WTC11 (cell line): ENCODE results near the gene ADORA1. TPM values are rescaled to one million over a fixed set of nuclear protein-coding genes. Genes with fewer than 3 reads are reported as not detected.

ENCODE experiments used
- ATAC-seq: fragments of 200-7000 bp; cut with Tn5 transposase; 2 replicates; pipeline ENCODE4 v1.10.0; 2021; ENCODE audit warnings: mild to moderate bottlenecking, moderate library complexity
- CTCF ChIA-PET: fragments of 300-600 bp; sonication (Branson Sonifier 250); formaldehyde crosslinking; loops from one replicate; lab custom pipeline; 2021; ENCODE audit warnings: antibody characterized with exemption; lab: Charles Lee
- POLR2A ChIA-PET: fragments of 350-600 bp; sonication (Branson Sonifier 250); formaldehyde crosslinking; loops from one replicate; lab custom pipeline; 2021; ENCODE audit warnings: antibody characterized with exemption; lab: Charles Lee
- DNase-seq: peaks from one replicate; pipeline ENCODE4 v3.0.0; 2021; ENCODE audit warnings: low spot score
- H3K27ac Mint-ChIP-seq: 2 replicates; pipeline ENCODE4 v1.8.0; 2021; ENCODE audit warnings: mixed read lengths
- H3K27me3 Mint-ChIP-seq: 2 replicates; pipeline ENCODE4 v1.8.0; 2021; ENCODE audit warnings: low read depth, mild to moderate bottlenecking, moderate library complexity, mixed read lengths
- H3K36me3 Mint-ChIP-seq: 2 replicates; pipeline ENCODE4 v1.8.0; 2021; ENCODE audit warnings: mixed read lengths
- H3K4me1 Mint-ChIP-seq: 2 replicates; pipeline ENCODE4 v1.8.0; 2022; ENCODE audit warnings: mixed read lengths
- H3K4me3 Mint-ChIP-seq: 2 replicates; pipeline ENCODE4 v1.8.0; 2021; ENCODE audit warnings: mild to moderate bottlenecking, moderate library complexity, mixed read lengths
- H3K9me3 Mint-ChIP-seq: 2 replicates; pipeline ENCODE4 v1.8.0; 2021; ENCODE audit warnings: mixed read lengths
- ATF3 ChIP-seq: sonication (generic); formaldehyde crosslinking; conservative IDR thresholded peaks from 2 replicates; pipeline ENCODE4 v1.8.1; 2022; ENCODE audit warnings: mild to moderate bottlenecking, missing genetic modification reagents
- ATF6 ChIP-seq: sonication (generic); formaldehyde crosslinking; IDR thresholded peaks from 2 replicates; pipeline ENCODE4 v1.8.1; 2023; ENCODE audit warnings: mild to moderate bottlenecking, missing genetic modification reagents
- CREB1 ChIP-seq: sonication (generic); formaldehyde crosslinking; IDR thresholded peaks from 2 replicates; pipeline ENCODE4 v1.8.0; 2023; ENCODE audit warnings: mild to moderate bottlenecking, missing genetic modification reagents
- CTCF ChIP-seq: fragments of 200-600 bp; IDR thresholded peaks from 2 replicates; pipeline ENCODE4 v1.8.0; 2022; ENCODE audit warnings: antibody characterized with exemption
- E2F5 ChIP-seq: sonication (generic); formaldehyde crosslinking; IDR thresholded peaks from 2 replicates; pipeline ENCODE4 v1.8.1; 2022; ENCODE audit warnings: mild to moderate bottlenecking, moderate library complexity, missing genetic modification reagents
- FOXP1 ChIP-seq: sonication (generic); formaldehyde crosslinking; IDR thresholded peaks from 2 replicates; pipeline ENCODE4 v1.8.0; 2022; ENCODE audit warnings: missing genetic modification reagents, mild to moderate bottlenecking, moderate library complexity, borderline replicate concordance
- FOXP4 ChIP-seq: sonication (generic); formaldehyde crosslinking; IDR thresholded peaks from 2 replicates; pipeline ENCODE4 v1.8.0; 2022; ENCODE audit warnings: mild to moderate bottlenecking, missing genetic modification reagents
- GRHL2 ChIP-seq: fragments of 250-450 bp; sonication (Bioruptor Pico); IDR thresholded peaks from 2 replicates; pipeline ENCODE4 v1.8.0; 2022; ENCODE audit warnings: mild to moderate bottlenecking, moderate library complexity; ENCODE audit not compliant: insufficient replicate concordance, severe bottlenecking
- GTF2I ChIP-seq: fragments of 250-450 bp; sonication (Bioruptor Pico); conservative IDR thresholded peaks from 2 replicates; pipeline ENCODE4 v1.4.0; 2021; ENCODE audit warnings: mild to moderate bottlenecking
- MYBL2 ChIP-seq: sonication (generic); formaldehyde crosslinking; IDR thresholded peaks from 2 replicates; pipeline ENCODE4 v1.8.1; 2023; ENCODE audit warnings: mild to moderate bottlenecking, moderate library complexity, missing genetic modification reagents
- NFE2L1 ChIP-seq: sonication (generic); formaldehyde crosslinking; IDR thresholded peaks from 2 replicates; pipeline ENCODE4 v1.8.1; 2023; ENCODE audit warnings: missing genetic modification reagents
- NR3C1 ChIP-seq: sonication (generic); formaldehyde crosslinking; conservative IDR thresholded peaks from 2 replicates; pipeline ENCODE4 v1.8.1; 2023; ENCODE audit warnings: low read depth, mild to moderate bottlenecking, missing genetic modification reagents
- PRRX2 ChIP-seq: fragments of 250-450 bp; sonication (Bioruptor Pico); IDR thresholded peaks from 2 replicates; pipeline ENCODE4 v1.8.0; 2021; ENCODE audit warnings: mild to moderate bottlenecking
- RELA ChIP-seq: sonication (generic); formaldehyde crosslinking; IDR thresholded peaks from 2 replicates; pipeline ENCODE4 v1.8.1; 2022; ENCODE audit warnings: missing genetic modification reagents, mild to moderate bottlenecking, borderline replicate concordance
- STAT6 ChIP-seq: sonication (generic); formaldehyde crosslinking; conservative IDR thresholded peaks from 2 replicates; pipeline ENCODE4 v1.8.1; 2023; ENCODE audit warnings: mild to moderate bottlenecking, low read depth, missing genetic modification reagents, moderate library complexity
- ZNF138 ChIP-seq: sonication (generic); formaldehyde crosslinking; conservative IDR thresholded peaks from 2 replicates; pipeline ENCODE4 v1.8.1; 2022; ENCODE audit warnings: mild to moderate bottlenecking, moderate library complexity, missing genetic modification reagents
- ZNF232 ChIP-seq: sonication (generic); formaldehyde crosslinking; IDR thresholded peaks from 2 replicates; pipeline ENCODE4 v1.8.0; 2022; ENCODE audit warnings: mild to moderate bottlenecking, missing genetic modification reagents
- ZNF317 ChIP-seq: sonication (generic); formaldehyde crosslinking; IDR thresholded peaks from 2 replicates; pipeline ENCODE4 v1.8.1; 2023; ENCODE audit warnings: low read depth, mild to moderate bottlenecking, moderate library complexity, missing genetic modification reagents, borderline replicate concordance
- total RNA-seq: library from RNA; stranded (reverse); gene quantifications from 3 replicates; pipeline ENCODE4 v1.2.3, GENCODE V29; 2021

The ADORA1 gene
- total RNA-seq, 1 experiment from 2014 or later = 1.8 TPM

- ATAC-seq (no peak; the same call in 1 of the 2 replicates), DNase-seq (no peak)
- Mint-ChIP-seq H3K27me3 (no peaks in the 10 kb centered on the region), H3K4me1 (peaks cover 72% of the 10 kb centered on the region), H3K9me3 (0 out of 2 replicates have a peak, but pooled peaks cover 3% of the 10 kb centered on the region), H3K36me3 (no peaks in the 10 kb centered on the region), H3K4me3 (no peak overlapping the region), H3K27ac (peak overlapping the region; percentile 49; the same call in 1 of the 2 replicates)
- TF ChIP-seq FOXP1 (CRISPR knock-in tag) (no peak), MYBL2 (no peak), E2F5 (CRISPR knock-in tag) (no peak), GTF2I (CRISPR knock-in tag) (no peak), NR3C1 (CRISPR knock-in tag) (no peak), STAT6 (no peak), ZNF138 (CRISPR knock-in tag) (no peak), ZNF317 (no peak), RELA (CRISPR knock-in tag) (no peak), CREB1 (no peak), CTCF (no peak), ATF3 (CRISPR knock-in tag) (no peak), GRHL2 (CRISPR knock-in tag) (no peak), ZNF232 (no peak), NFE2L1 (CRISPR knock-in tag) (no peak), PRRX2 (no peak), FOXP4 (CRISPR knock-in tag) (no peak), ATF6 (no peak)
- CTCF ChIA-PET = interaction anchor here (1.3 to 12.2 kb wide), 10 partner anchors 14 to 116 kb away, joined by 4 to 184 read pairs (median 12); partner anchors contain the start of gene ADORA1
- POLR2A ChIA-PET = interaction anchor here (0.7 kb wide), 1 partner anchor 373 kb away, joined by 3 read pairs; no protein-coding TSS in a partner anchor
These were observed 24.9 kb downstream of the ADORA1 start for GRCh38 chr1:203152158-203153034.
